ENCODE measurements around the gene PRKAR1B. TPM values are rescaled to one million over a fixed set of nuclear protein-coding genes. Genes with fewer than 3 reads are reported as not detected.
A peak's percentile ranks its signal among the peaks of the same experiment; 100 is the strongest.

The PRKAR1B gene
- total RNA-seq, 4 donors from 2014 or later, result 8.2 to 12.3 (median 10.5) TPM

- 93% methylated on average over 11 of the region's 11 CpGs for WGBS
- H3K27me3 ChIP-seq, result no peaks in the 10 kb centered on the region
Observed at GRCh38 chr7:734808-735207, 7.7 kb upstream of the PRKAR1B start.

GRCh38 chr7:734214-734613 lies 7.1 kb upstream of the PRKAR1B start:
- H3K27ac ChIP-seq, result no peak overlapping the region
- H3K9me3 ChIP-seq, result no peaks in the 10 kb centered on the region
- H3K36me3 ChIP-seq, result peaks cover 35% of the 10 kb centered on the region
- no peak for TF ChIP-seq POLR2AphosphoS5 (IDR thresholded peaks at IDR 0.05)
- TF ChIP-seq CTCF (IDR thresholded peaks at IDR 0.05), result no peak
- no peak for TF ChIP-seq EP300 (IDR thresholded peaks at IDR 0.05)
- no peak for TF ChIP-seq POLR2A (IDR thresholded peaks at IDR 0.05)
- WGBS, result 96% methylated on average over 4 of the region's 4 CpGs
- H3K27me3 ChIP-seq, result no peaks in the 10 kb centered on the region
- H3K4me3 ChIP-seq, result no peak overlapping the region
- peaks cover 6% of the 10 kb centered on the region for H3K4me1 ChIP-seq
- DNase-seq (ENCODE audit: low spot score in 2 of 2), result no peak

More at GRCh38 chr7:734808-735207, 7.7 kb upstream of the PRKAR1B start:
- peaks cover 6% of the 10 kb centered on the region for H3K4me1 ChIP-seq
- DNase-seq (ENCODE audit: low spot score in 2 of 2), result peak in 1 of 2 donors; percentile 17
- H3K36me3 ChIP-seq, result peaks cover 32% of the 10 kb centered on the region
- H3K4me3 ChIP-seq, result no peak overlapping the region
- no peaks in the 10 kb centered on the region for H3K9me3 ChIP-seq
- H3K27ac ChIP-seq, result no peak overlapping the region
- TF ChIP-seq POLR2A (IDR thresholded peaks at IDR 0.05), result no peak
- no peak for TF ChIP-seq POLR2AphosphoS5 (IDR thresholded peaks at IDR 0.05)
- no peak for TF ChIP-seq EP300 (IDR thresholded peaks at IDR 0.05)
- no peak for TF ChIP-seq CTCF (IDR thresholded peaks at IDR 0.05)

GRCh38 chr7:732556-732955 lies 5.5 kb upstream of the PRKAR1B start:
- TF ChIP-seq CTCF (IDR thresholded peaks at IDR 0.05), result no peak
- TF ChIP-seq POLR2A (IDR thresholded peaks at IDR 0.05), result no peak
- TF ChIP-seq POLR2AphosphoS5 (IDR thresholded peaks at IDR 0.05), result no peak
- no peak for TF ChIP-seq EP300 (IDR thresholded peaks at IDR 0.05)
- DNase-seq (ENCODE audit: low spot score in 2 of 2), result no peak
- WGBS, result 92% methylated on average over 3 of the region's 3 CpGs
- H3K9me3 ChIP-seq, result no peaks in the 10 kb centered on the region
- no peak overlapping the region for H3K27ac ChIP-seq
- H3K4me1 ChIP-seq, result peaks cover 14% of the 10 kb centered on the region
- no peak overlapping the region for H3K4me3 ChIP-seq
- H3K27me3 ChIP-seq, result no peaks in the 10 kb centered on the region
- H3K36me3 ChIP-seq, result peaks cover 34% of the 10 kb centered on the region

- H3K4me3 ChIP-seq, result no peak overlapping the region
- DNase-seq (ENCODE audit: low spot score in 2 of 2), result peak in 1 of 2 donors; percentile 78
- 71% methylated on average over 2 of the region's 17 CpGs for WGBS
- no peak overlapping the region for H3K27ac ChIP-seq
- TF ChIP-seq EP300 (IDR thresholded peaks at IDR 0.05) (no peak), CTCF (IDR thresholded peaks at IDR 0.05) (peak in 1 of 2 donors; percentile 10)
- peaks cover 19% of the 10 kb centered on the region for H3K4me1 ChIP-seq
- H3K36me3 ChIP-seq, result peaks cover 34% of the 10 kb centered on the region
- no peaks in the 10 kb centered on the region for H3K27me3 ChIP-seq
- H3K9me3 ChIP-seq, result no peaks in the 10 kb centered on the region
Observed at GRCh38 chr7:732094-732541, 5.0 kb upstream of the PRKAR1B start.

- no peaks in the 10 kb centered on the region for H3K9me3 ChIP-seq
- no peak overlapping the region for H3K4me3 ChIP-seq
- peaks cover 34% of the 10 kb centered on the region for H3K36me3 ChIP-seq
- no peaks in the 10 kb centered on the region for H3K27me3 ChIP-seq
- H3K27ac ChIP-seq, result no peak overlapping the region
- TF ChIP-seq CTCF (IDR thresholded peaks at IDR 0.05), result no peak
- no peak for TF ChIP-seq EP300 (IDR thresholded peaks at IDR 0.05)
- no peak for TF ChIP-seq POLR2A (IDR thresholded peaks at IDR 0.05)
- TF ChIP-seq POLR2AphosphoS5 (IDR thresholded peaks at IDR 0.05), result no peak
- 91% methylated on average over 16 of the region's 17 CpGs for WGBS
- DNase-seq (ENCODE audit: low spot score in 2 of 2), result peak; percentile 24 to 44
- H3K4me1 ChIP-seq, result peaks cover 19% of the 10 kb centered on the region
Observed at GRCh38 chr7:731440-732085, 4.5 kb upstream of the PRKAR1B start.
